Spinal cord (tissue), 10 donors: ENCODE measurements around the gene MYO19. TPM values are rescaled to one million over a fixed set of nuclear protein-coding genes. Genes with fewer than 3 reads are reported as not detected.

Source experiments
- DNase-seq, 6 donors: peaks; one replicate each; pipeline versions ENCODE4 v3.0.0 to v3.0.0-alpha.2; 2013 to 2015; ENCODE audit warnings: low spot score in 6 of 6, low read depth in 4 of 6
- H3K27ac ChIP-seq: one replicate; pipeline ENCODE4 v1.5.1; 2013; ENCODE audit warnings: low read depth, low read length, control low read depth
- H3K27me3 ChIP-seq: one replicate; pipeline ENCODE4 v1.6.1; 2013; ENCODE audit warnings: low read length; ENCODE audit not compliant: control insufficient read depth, insufficient read depth
- H3K36me3 ChIP-seq: one replicate; pipeline ENCODE4 v1.6.1; 2013; ENCODE audit warnings: low read length; ENCODE audit not compliant: control insufficient read depth, insufficient read depth
- H3K4me1 ChIP-seq: one replicate; pipeline ENCODE4 v1.6.1; 2013; ENCODE audit warnings: low read length; ENCODE audit not compliant: control insufficient read depth, insufficient read depth
- H3K4me3 ChIP-seq: one replicate; pipeline ENCODE4 v1.5.1; 2013; ENCODE audit warnings: low read depth, low read length, control low read depth
- H3K9me3 ChIP-seq: one replicate; pipeline ENCODE4 v1.6.1; 2013; ENCODE audit warnings: low read length; ENCODE audit not compliant: control insufficient read depth, insufficient read depth
- WGBS: methylation state at CpG from one replicate; pipeline ENCODE4 v1.1.5; 2013; ENCODE audit warnings: missing lambda C conversion rate; ENCODE audit not compliant: insufficient coverage; 5-methylcytosine and 5-hydroxymethylcytosine counted together
- long read RNA-seq, 4 donors: transcript quantifications; one replicate each; lab custom pipeline, GENCODE V29; 2026
- polyA plus RNA-seq, 2 donors: library from polyadenylated mRNA; unstranded; fragments of 120-200 nt; gene quantifications; one replicate each; pipeline ENCODE4 v1.2.1, GENCODE V29; 2013; ENCODE audit not compliant: insufficient read length in 2 of 2
- total RNA-seq, 2 donors: library from RNA; depleted of rRNA in 1 of 2; stranded (reverse); fragments of 120-200 nt in 1 of 2; fragments of >200 nt in 1 of 2; gene quantifications; one replicate each; pipeline versions ENCODE4 v1.2.3 to v1.2.4, GENCODE V29; 2013 to 2014
- donor health status: healthy.

The MYO19 gene, protein sequence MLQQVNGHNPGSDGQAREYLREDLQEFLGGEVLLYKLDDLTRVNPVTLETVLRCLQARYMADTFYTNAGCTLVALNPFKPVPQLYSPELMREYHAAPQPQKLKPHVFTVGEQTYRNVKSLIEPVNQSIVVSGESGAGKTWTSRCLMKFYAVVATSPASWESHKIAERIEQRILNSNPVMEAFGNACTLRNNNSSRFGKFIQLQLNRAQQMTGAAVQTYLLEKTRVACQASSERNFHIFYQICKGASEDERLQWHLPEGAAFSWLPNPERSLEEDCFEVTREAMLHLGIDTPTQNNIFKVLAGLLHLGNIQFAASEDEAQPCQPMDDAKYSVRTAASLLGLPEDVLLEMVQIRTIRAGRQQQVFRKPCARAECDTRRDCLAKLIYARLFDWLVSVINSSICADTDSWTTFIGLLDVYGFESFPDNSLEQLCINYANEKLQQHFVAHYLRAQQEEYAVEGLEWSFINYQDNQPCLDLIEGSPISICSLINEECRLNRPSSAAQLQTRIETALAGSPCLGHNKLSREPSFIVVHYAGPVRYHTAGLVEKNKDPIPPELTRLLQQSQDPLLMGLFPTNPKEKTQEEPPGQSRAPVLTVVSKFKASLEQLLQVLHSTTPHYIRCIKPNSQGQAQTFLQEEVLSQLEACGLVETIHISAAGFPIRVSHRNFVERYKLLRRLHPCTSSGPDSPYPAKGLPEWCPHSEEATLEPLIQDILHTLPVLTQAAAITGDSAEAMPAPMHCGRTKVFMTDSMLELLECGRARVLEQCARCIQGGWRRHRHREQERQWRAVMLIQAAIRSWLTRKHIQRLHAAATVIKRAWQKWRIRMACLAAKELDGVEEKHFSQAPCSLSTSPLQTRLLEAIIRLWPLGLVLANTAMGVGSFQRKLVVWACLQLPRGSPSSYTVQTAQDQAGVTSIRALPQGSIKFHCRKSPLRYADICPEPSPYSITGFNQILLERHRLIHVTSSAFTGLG
- total RNA-seq, result 10 to 100 TPM; 33.8 to 38.6 TPM
- polyA plus RNA-seq, result 10 to 100 TPM; 29.0 to 46.8 TPM
- long read RNA-seq, donor 1, full-length matches to known transcripts, result 4 of 4 reads
- long read RNA-seq, donor 1, partial matches to known transcripts, result 0 of 4 reads
- long read RNA-seq, donor 1, other reads (novel, unspliced or antisense), result 0 of 4 reads
- long read RNA-seq, donor 2, partial matches to known transcripts, result 25 of 33 reads
- long read RNA-seq, donor 2, other reads (novel, unspliced or antisense), result 5 of 33 reads
- long read RNA-seq, donor 3, partial matches to known transcripts, result 0 of 1 reads
- long read RNA-seq, donor 3, other reads (novel, unspliced or antisense), result 0 of 1 reads
- long read RNA-seq, donor 4, transcript MYO19-210 (2 exons, 840 nt), result major isoform, 5 of 485 reads
- long read RNA-seq, donor 4, partial matches to known transcripts, result 449 of 485 reads
- long read RNA-seq, donor 4, other reads (novel, unspliced or antisense), result 31 of 485 reads

- under 1% methylated on average over 83 of the region's 83 CpGs for WGBS
- Histone ChIP-seq H3K36me3 (peaks cover 12% of the 10 kb centered on the region), H3K9me3 (no peaks in the 10 kb centered on the region), H3K27ac (peak within 1 kb of the TSS; percentile 96), H3K27me3 (no peaks in the 10 kb centered on the region), H3K4me1 (peaks cover 13% of the 10 kb centered on the region), H3K4me3 (peak within 1 kb of the TSS; percentile 94)
- DNase-seq, result peak; percentile 62 to 96 (median 84)
Measured at GRCh38 chr17:36534840-36535668, at the start of gene MYO19, which contains the start of gene PIGW. MYO19 (minus strand) TSS chr17:36534868; CDS start chr17:36532538, 2,330 bp downstream. PIGW (plus strand) TSS chr17:36534987; CDS start chr17:36537102, 2,115 bp downstream.

DNA sequence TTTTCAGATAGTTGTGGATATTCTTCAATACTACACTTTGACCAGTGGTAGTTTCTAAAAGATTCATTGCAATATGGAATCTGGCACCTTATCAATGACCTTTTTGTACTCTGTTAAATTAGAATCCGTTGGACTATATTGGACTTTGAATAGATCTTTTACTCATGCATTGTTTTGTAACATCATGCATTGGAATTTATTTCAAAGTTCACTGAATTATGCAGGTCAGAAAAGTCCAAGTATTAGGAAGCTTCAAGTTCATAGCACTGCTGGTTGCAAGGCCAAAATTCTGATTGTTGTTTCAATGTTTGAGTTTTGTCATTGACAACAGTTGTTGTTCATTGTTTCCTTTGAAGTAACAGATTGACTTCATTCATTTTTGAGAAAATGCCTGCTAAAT, 49.1 kb upstream of the MYO19 start:
- Histone ChIP-seq H3K27me3 (no peaks in the 10 kb centered on the region), H3K27ac (no peak overlapping the region), H3K36me3 (peaks cover 46% of the 10 kb centered on the region), H3K4me1 (no peaks in the 10 kb centered on the region), H3K4me3 (no peak overlapping the region), H3K9me3 (no peaks in the 10 kb centered on the region)
- WGBS, result no CpG with 5 or more reads among the region's 1 CpG
- no peak for DNase-seq

- DNase-seq, result no peak
- WGBS, result no CpG with 5 or more reads among the region's 2 CpGs
- H3K4me3 ChIP-seq, result no peak overlapping the region
- no peaks in the 10 kb centered on the region for H3K9me3 ChIP-seq
- H3K36me3 ChIP-seq, result peaks cover 35% of the 10 kb centered on the region
- no peak overlapping the region for H3K27ac ChIP-seq
- no peaks in the 10 kb centered on the region for H3K4me1 ChIP-seq
- H3K27me3 ChIP-seq, result no peaks in the 10 kb centered on the region
Measured at GRCh38 chr17:36578671-36579070, 44.0 kb upstream of the MYO19 start.

- Histone ChIP-seq H3K4me3 (no peak overlapping the region), H3K27me3 (no peaks in the 10 kb centered on the region), H3K4me1 (no peaks in the 10 kb centered on the region), H3K9me3 (no peaks in the 10 kb centered on the region), H3K27ac (no peak overlapping the region), H3K36me3 (peaks cover 34% of the 10 kb centered on the region)
- no CpG with 5 or more reads among the region's 2 CpGs for WGBS
- peak in 1 of 6 donors; percentile 3 for DNase-seq
Measured at GRCh38 chr17:36576793-36577192, 42.1 kb upstream of the MYO19 start.

- H3K4me1 ChIP-seq, result no peaks in the 10 kb centered on the region
- 95% methylated on average over 10 of the region's 12 CpGs for WGBS
- H3K27me3 ChIP-seq, result no peaks in the 10 kb centered on the region
- no peak for DNase-seq
- peaks cover 39% of the 10 kb centered on the region for H3K36me3 ChIP-seq
- no peaks in the 10 kb centered on the region for H3K9me3 ChIP-seq
- H3K27ac ChIP-seq, result no peak overlapping the region
- H3K4me3 ChIP-seq, result no peak overlapping the region
Measured at GRCh38 chr17:36575028-36575427, 40.4 kb upstream of the MYO19 start.

DNA sequence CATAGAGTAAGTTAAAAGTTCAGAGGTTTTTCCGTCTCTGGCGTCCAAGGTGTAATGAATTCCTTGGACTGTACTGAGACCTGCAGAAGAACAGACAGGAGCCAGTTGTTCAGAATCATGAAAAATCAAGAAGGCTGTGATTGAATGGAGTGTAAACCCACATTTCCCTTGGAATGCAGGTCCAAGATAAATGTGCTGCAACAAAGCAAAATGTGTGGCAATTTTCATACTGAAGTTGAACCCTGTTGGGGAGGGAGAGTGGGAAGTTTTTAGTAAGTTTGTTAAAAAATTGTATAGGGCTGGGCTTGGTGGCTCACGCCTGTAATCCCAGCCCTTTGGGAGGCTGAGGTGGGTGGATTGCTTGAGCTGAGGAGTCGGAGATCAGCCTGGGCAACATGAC, 31.4 kb upstream of the MYO19 start:
- DNase-seq, result no peak
- Histone ChIP-seq H3K36me3 (peaks cover 49% of the 10 kb centered on the region), H3K4me1 (no peaks in the 10 kb centered on the region), H3K27me3 (no peaks in the 10 kb centered on the region), H3K9me3 (no peaks in the 10 kb centered on the region), H3K27ac (no peak overlapping the region), H3K4me3 (no peak overlapping the region)
- 93% methylated on average over 3 of the region's 4 CpGs for WGBS

DNA sequence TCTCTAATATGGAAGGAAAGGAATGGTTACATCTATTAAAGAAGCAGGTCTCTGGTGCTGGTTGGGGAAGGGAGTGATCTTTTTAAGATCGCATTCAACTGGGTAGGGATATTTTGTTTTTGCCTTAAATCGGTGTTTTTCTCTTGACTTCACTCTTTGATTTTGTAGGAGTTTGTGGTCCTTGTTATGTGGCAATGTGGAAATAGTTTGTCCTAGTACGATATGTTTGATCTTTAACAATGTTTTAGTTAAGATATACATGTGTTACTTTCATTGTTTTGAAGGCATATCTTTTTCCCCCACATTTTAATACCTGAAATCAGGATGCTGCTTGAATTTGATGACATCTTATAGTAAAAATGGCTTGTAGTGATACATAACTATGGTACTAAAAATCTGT, 18.8 kb upstream of the MYO19 start:
- DNase-seq, result no peak
- H3K27ac ChIP-seq, result no peak overlapping the region
- H3K4me3 ChIP-seq, result no peak overlapping the region
- no peaks in the 10 kb centered on the region for H3K9me3 ChIP-seq
- no peaks in the 10 kb centered on the region for H3K27me3 ChIP-seq
- WGBS, result 100% methylated on average over 1 of the region's 3 CpGs
- peaks cover 17% of the 10 kb centered on the region for H3K36me3 ChIP-seq
- no peaks in the 10 kb centered on the region for H3K4me1 ChIP-seq

DNA sequence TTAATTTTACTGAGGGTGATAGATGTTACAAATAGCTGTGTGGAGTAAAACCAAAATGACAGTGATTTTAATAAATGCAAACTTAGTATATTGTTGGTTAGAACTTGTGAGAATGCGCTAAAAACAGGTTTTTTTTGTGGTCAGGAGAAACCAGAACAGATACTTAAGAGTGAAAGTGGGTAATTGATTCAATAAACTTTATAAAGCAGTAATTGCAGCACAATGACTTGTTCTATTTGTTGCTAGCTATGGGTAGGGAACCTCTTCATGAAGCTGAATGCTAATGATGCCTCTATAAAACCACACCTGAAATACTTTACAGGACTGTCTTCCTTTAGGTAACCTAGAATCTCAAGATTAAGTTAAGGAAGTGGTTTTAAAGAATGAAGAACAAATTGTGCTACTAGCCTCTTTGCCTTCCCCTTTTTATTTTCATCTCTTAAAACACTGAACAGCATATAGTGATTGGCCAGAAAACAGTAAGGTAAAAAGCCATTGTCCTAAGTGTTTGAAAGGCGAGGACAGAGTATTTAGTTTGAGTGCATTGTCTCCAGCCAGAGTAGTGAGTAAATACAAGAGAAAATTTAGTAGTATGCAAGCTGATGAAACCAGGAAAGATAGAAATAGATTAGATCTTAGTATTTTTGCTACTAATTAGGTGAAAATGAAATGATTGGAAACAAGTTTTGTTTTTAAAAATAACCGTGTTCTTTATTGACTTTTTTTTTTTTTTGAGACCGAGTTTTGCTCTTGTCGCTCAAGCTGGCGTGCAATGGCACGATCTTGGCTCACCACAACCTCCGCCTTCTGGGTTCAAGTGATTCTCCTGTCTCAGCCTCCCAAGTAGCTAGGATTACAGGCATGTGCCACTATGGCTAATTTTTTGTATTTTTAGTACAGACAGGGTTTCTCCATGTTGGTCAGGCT, 16.1 kb upstream of the MYO19 start:
- no peak overlapping the region for H3K4me3 ChIP-seq
- H3K27ac ChIP-seq, result no peak overlapping the region
- 93% methylated on average over 6 of the region's 8 CpGs for WGBS
- no peaks in the 10 kb centered on the region for H3K27me3 ChIP-seq
- no peaks in the 10 kb centered on the region for H3K9me3 ChIP-seq
- H3K36me3 ChIP-seq, result no peaks in the 10 kb centered on the region
- no peak for DNase-seq
- H3K4me1 ChIP-seq, result peaks cover 4% of the 10 kb centered on the region
